ENCODE results near the gene GNAO1. TPM values are rescaled to one million over a fixed set of nuclear protein-coding genes. Genes with fewer than 3 reads are reported as not detected.

The GNAO1 gene
- total and polyA plus RNA-seq, 9 of the 15 experiments (the other 6 are each of a cell fraction or from before 2014, with no cell fraction given), result 0.07 to 0.42 (median 0.08) TPM; not detected in 5

GRCh38 chr16:56314244-56314850 is 123.1 kb downstream of the GNAO1 start (continued):
- TF ChIP-seq NR3C1 (CRISPR knock-in tag; IDR thresholded peaks at IDR 0.05), result no peak
- no peak for TF ChIP-seq TOE1 (IDR thresholded peaks at IDR 0.05; ENCODE audit: borderline replicate concordance)
- TF ChIP-seq TOE1 (CRISPR knock-in tag; IDR thresholded peaks at IDR 0.05; ENCODE audit: borderline replicate concordance, low read depth), result no peak
- no peak for TF ChIP-seq SAP30 (IDR thresholded peaks at IDR 0.05; ENCODE audit: borderline replicate concordance, insufficient read depth, low read depth, low read length, poor library complexity, severe bottlenecking)
- TF ChIP-seq MYC (IDR thresholded peaks at IDR 0.05; ENCODE audit: low read depth, low read length), result peak; percentile 89
- no peak for TF ChIP-seq MYC (CRISPR knock-in tag; IDR thresholded peaks at IDR 0.05; ENCODE audit: borderline replicate concordance, low read depth)
- TF ChIP-seq KLF6 (CRISPR knock-in tag; IDR thresholded peaks at IDR 0.05; ENCODE audit: borderline replicate concordance), result 0 out of 2 replicates have a peak, but pooled peaks have one; percentile 54
- no peak for TF ChIP-seq NKRF (IDR thresholded peaks at IDR 0.05; ENCODE audit: borderline replicate concordance)
- TF ChIP-seq ZNF175 (CRISPR knock-in tag; IDR thresholded peaks at IDR 0.05; ENCODE audit: low read depth), result 0 out of 2 replicates have a peak, but pooled peaks have one; percentile 86
- TF ChIP-seq ID3 (CRISPR knock-in tag; IDR thresholded peaks at IDR 0.05), result no peak
- no peak for TF ChIP-seq ID3 (tag; IDR thresholded peaks at IDR 0.05)
- TF ChIP-seq ILF3 (IDR thresholded peaks at IDR 0.05; ENCODE audit: borderline replicate concordance), result no peak
- TF ChIP-seq NR4A1 (CRISPR knock-in tag; IDR thresholded peaks at IDR 0.05), result no peak
- TF ChIP-seq NR4A1 (tag; IDR thresholded peaks at IDR 0.05), result no peak
- TF ChIP-seq ZNF146 (CRISPR knock-in tag; IDR thresholded peaks at IDR 0.05; ENCODE audit: unreplicated experiment), result no peak
- peak; percentile 64 for TF ChIP-seq CEBPG (CRISPR knock-in tag; IDR thresholded peaks at IDR 0.05)
- peak in 1 of 2 experiments; percentile 85; a peak in 2 of 4 replicates for TF ChIP-seq CEBPG (tag; conservative IDR thresholded peaks at IDR 0.05 in 1 of 2, IDR thresholded peaks at IDR 0.05 in 1 of 2)
- TF ChIP-seq ZBTB2 (IDR thresholded peaks at IDR 0.05), result no peak
- TF ChIP-seq LCOR (CRISPR knock-in tag; IDR thresholded peaks at IDR 0.05), result no peak
- TF ChIP-seq SMARCE1 (IDR thresholded peaks at IDR 0.05), result no peak
- no peak for TF ChIP-seq HES1 (IDR thresholded peaks at IDR 0.05; ENCODE audit: low read depth)
- no peak for TF ChIP-seq RCOR1 (IDR thresholded peaks at IDR 0.05; ENCODE audit: borderline replicate concordance in 1 of 2, low read depth in 2 of 2, low read length in 2 of 2)
- 0 out of 2 replicates have a peak, but pooled peaks have one; percentile 43 for TF ChIP-seq SMAD3 (CRISPR knock-in tag; conservative IDR thresholded peaks at IDR 0.05)
- no peak for TF ChIP-seq POLR3A (IDR thresholded peaks at IDR 0.05; ENCODE audit: borderline replicate concordance, extremely low read depth, insufficient read depth, insufficient read length)
